HepG2 (cell line): ENCODE results near the gene LGI4. TPM values are rescaled to one million over a fixed set of nuclear protein-coding genes. Genes with fewer than 3 reads are reported as not detected.
A peak's percentile ranks its signal among the peaks of the same experiment; 100 is the strongest.

ENCODE experiments used
- ATAC-seq: fragments of 200-7000 bp; cut with Tn5 transposase; 3 replicates; pipeline ENCODE4 v1.9.1; 2020; ENCODE audit warnings: mild to moderate bottlenecking, moderate library complexity
- BruUV-seq: library from RNA; stranded (reverse); fragments of 400-500 nt; replicated peaks from 2 replicates; lab custom pipeline; 2021; lab: Mats Ljungman, UMichigan
- CTCF ChIA-PET: fragments of 300-600 bp; formaldehyde crosslinking; extraction: SDS; loops from one replicate; lab custom pipeline; 2021; ENCODE audit warnings: low total read pairs, inconsistent platforms, low intra/inter-chr PET ratio; lab: Yijun Ruan, JAX
- POLR2A ChIA-PET: fragments of 350-600 bp; sonication (Branson Sonifier 250); formaldehyde crosslinking; loops from one replicate; lab custom pipeline; 2020; ENCODE audit warnings: antibody characterized with exemption, inconsistent platforms; lab: Yijun Ruan, JAX
- DNase-seq: peaks from one replicate; pipeline ENCODE4 v3.0.0-alpha.2; 2015; ENCODE audit warnings: low spot score
- FAIRE-seq: peaks from 3 replicates; lab custom pipeline; 2011; peaks lifted over from hg19 to GRCh38; lab: Jason Lieb, UNC
- H2AFZ ChIP-seq: one replicate; pipeline ENCODE4 v1.6.1; 2011; ENCODE audit warnings: low read length, inconsistent platforms
- H3K27ac ChIP-seq: fragments of 300-600 bp; 3 replicates; pipeline ENCODE4 v1.8.0; 2011; ENCODE audit warnings: mixed run types, mild to moderate bottlenecking, mixed read lengths, low read length, inconsistent platforms; ENCODE audit not compliant: insufficient read depth; ENCODE audit errors: extremely low read length
- H3K27me3 ChIP-seq, 2 experiments: fragments of 200-600 bp in 1 of 2; 2 replicates in 1 of 2; 3 replicates in 1 of 2; pipeline versions ENCODE4 v1.6.0 to v1.8.0; 2011; ENCODE audit warnings: low read length in 2 of 2, mild to moderate bottlenecking in 2 of 2, moderate library complexity in 2 of 2, inconsistent platforms in 1 of 2; ENCODE audit not compliant: insufficient read depth in 2 of 2, control insufficient read depth in 1 of 2
- H3K36me3 ChIP-seq, 2 experiments: fragments of 200-600 bp in 1 of 2; replicated peaks in 1 of 2; 2 replicates in 1 of 2; 3 replicates in 1 of 2; pipeline versions ENCODE4 v1.5.1 to v1.8.0; 2011; ENCODE audit warnings: low read length in 2 of 2, inconsistent platforms in 1 of 2; ENCODE audit not compliant: insufficient read depth in 2 of 2, control insufficient read depth in 1 of 2
- H3K4me1 ChIP-seq: 2 replicates; pipeline ENCODE4 v1.5.1; 2012; ENCODE audit warnings: low read length, inconsistent platforms; ENCODE audit not compliant: insufficient read depth
- H3K4me2 ChIP-seq: 2 replicates; pipeline ENCODE4 v1.6.0; 2011; ENCODE audit warnings: low read depth, low read length, inconsistent platforms
- H3K4me3 ChIP-seq, 3 experiments: fragments of 200-600 bp in 1 of 3; sonication (generic), shearing (Covaris generic) in 1 of 3; replicated peaks in 1 of 3; 2 replicates each; pipeline ENCODE4 v1.5.1; 2011 to 2016; ENCODE audit warnings: low read length in 3 of 3, inconsistent platforms in 2 of 3, low read depth in 2 of 3, mild to moderate bottlenecking in 2 of 3, control low read depth in 1 of 3, mixed read lengths in 1 of 3; ENCODE audit not compliant: insufficient read depth in 1 of 3
- H3K79me2 ChIP-seq: one replicate; pipeline ENCODE4 v1.6.1; 2011; ENCODE audit warnings: low read length, inconsistent platforms; ENCODE audit not compliant: insufficient read depth
- H3K9ac ChIP-seq: 2 replicates; pipeline ENCODE4 v1.6.0; 2011; ENCODE audit warnings: mild to moderate bottlenecking, low read depth, low read length, inconsistent platforms; ENCODE audit not compliant: insufficient read depth
- H3K9me3 ChIP-seq: 2 replicates; pipeline ENCODE4 v1.5.1; 2012; ENCODE audit warnings: mild to moderate bottlenecking, low read length
- H4K20me1 ChIP-seq: 2 replicates; pipeline ENCODE4 v1.6.0; 2011; ENCODE audit warnings: inconsistent platforms, mild to moderate bottlenecking, low read length, moderate library complexity; ENCODE audit not compliant: insufficient read depth
- ATF7 ChIP-seq, 2 experiments: fragments of 450-650 bp in 1 of 2; sonication (generic) in 1 of 2; formaldehyde crosslinking in 1 of 2; IDR thresholded peaks; 2 replicates each; pipeline versions ENCODE4 v1.4.0 to v1.6.1; 2016 to 2020; ENCODE audit warnings: antibody characterized with exemption in 1 of 2, mild to moderate bottlenecking in 1 of 2, missing genetic modification reagents in 1 of 2
- CEBPB ChIP-seq: IDR thresholded peaks from 2 replicates; pipeline ENCODE4 v1.6.1; 2011; ENCODE audit warnings: low read depth, low read length, improper control_type of control experiment, borderline replicate concordance
- CEBPG ChIP-seq: IDR thresholded peaks from 2 replicates; pipeline ENCODE4 v1.6.1; 2016
- DNMT1 ChIP-seq: sonication (generic); formaldehyde crosslinking; IDR thresholded peaks from 2 replicates; pipeline ENCODE4 v1.5.1; 2020; ENCODE audit warnings: mild to moderate bottlenecking, missing genetic modification reagents
- FOXP1 ChIP-seq, 2 experiments: fragments of 450-650 bp in 1 of 2; IDR thresholded peaks; 2 replicates each; pipeline ENCODE4 v1.6.1; 2017 to 2018; ENCODE audit warnings: antibody characterized with exemption in 1 of 2
- HMG20B ChIP-seq: conservative IDR thresholded peaks from 2 replicates; pipeline ENCODE4 v1.6.1; 2016; ENCODE audit warnings: missing genetic modification reagents, missing compliant biosample characterization
- KDM3A ChIP-seq: IDR thresholded peaks from 2 replicates; pipeline ENCODE4 v1.6.1; 2018; ENCODE audit warnings: low read depth, missing compliant biosample characterization
- NR2F6 ChIP-seq, 2 experiments: IDR thresholded peaks; 2 replicates each; pipeline ENCODE4 v1.6.1; 2016; ENCODE audit warnings: antibody characterized with exemption in 1 of 2, mild to moderate bottlenecking in 1 of 2
- RELA ChIP-seq: sonication (generic); formaldehyde crosslinking; IDR thresholded peaks from 2 replicates; pipeline ENCODE4 v1.4.0; 2020; ENCODE audit warnings: missing genetic modification reagents
- ZBTB34 ChIP-seq: sonication (generic); formaldehyde crosslinking; IDR thresholded peaks from 2 replicates; pipeline ENCODE4 v1.8.0; 2022; ENCODE audit warnings: mild to moderate bottlenecking, missing genetic modification reagents
- ZHX2 ChIP-seq, 2 experiments: sonication (generic) in 1 of 2; formaldehyde crosslinking in 1 of 2; IDR thresholded peaks; 2 replicates each; pipeline versions ENCODE4 v1.6.1 to v1.9.0; 2014 to 2022; ENCODE audit warnings: antibody characterized with exemption in 1 of 2, borderline replicate concordance in 1 of 2, inconsistent platforms in 1 of 2, low read depth in 1 of 2, missing genetic modification reagents in 1 of 2
- ZMYM4 ChIP-seq: sonication (generic); formaldehyde crosslinking; IDR thresholded peaks from 2 replicates; pipeline ENCODE4 v1.8.1; 2023; ENCODE audit warnings: mild to moderate bottlenecking, missing genetic modification reagents
- ZNF362 ChIP-seq: sonication (generic); formaldehyde crosslinking; IDR thresholded peaks from 2 replicates; pipeline ENCODE4 v1.4.0; 2020; ENCODE audit warnings: missing genetic modification reagents, mild to moderate bottlenecking, borderline replicate concordance
- ZSCAN5A ChIP-seq: sonication (generic); formaldehyde crosslinking; IDR thresholded peaks from 2 replicates; pipeline ENCODE4 v1.8.0; 2022; ENCODE audit warnings: mild to moderate bottlenecking, missing genetic modification reagents, borderline replicate concordance
- WGBS: methylation state at CpG from one replicate; pipeline ENCODE4 v1.1.6; 2017; ENCODE audit warnings: low lambda C conversion rate; 5-methylcytosine and 5-hydroxymethylcytosine counted together
- in situ Hi-C: cut with HindIII; loops from 2 replicates; pipeline ENCODE4 v1.10.0; 2017; ENCODE audit warnings: low pct_unique_long_range_greater_than_20kb; ENCODE audit not compliant: extremely low pct_ligation_motif_present
- intact Hi-C: fragments of 100-400 bp; cut with micrococcal nuclease; formaldehyde crosslinking; loops from one replicate; pipeline ENCODE4 v1.10.0; 2022; ENCODE audit not compliant: unreplicated experiment
- polyA plus RNA-seq, 8 experiments: library from polyadenylated mRNA; depleted of rRNA in 3 of 8; stranded (reverse) in 7 of 8; unstranded in 1 of 8; fragments of >200 nt; fragmentation: Illumina TruSeq in 4 of 8; extraction: Trizol in 4 of 8; gene quantifications; 2 replicates each; pipeline versions ENCODE4 v1.2.1 to v1.2.3, GENCODE V29; 2011 to 2016; ENCODE audit warnings: low read depth in 4 of 8, missing spikeins in 1 of 8, mixed read lengths in 1 of 8; ENCODE audit not compliant: insufficient read depth in 1 of 8
- total RNA-seq, 5 experiments: library from RNA; depleted of rRNA; stranded (reverse); fragments of >200 nt; fragmentation: Illumina TruSeq; extraction: Trizol; gene quantifications; 2 replicates each; pipeline ENCODE4 v1.2.3, GENCODE V29; 2016; ENCODE audit warnings: low read depth in 1 of 5

Gene LGI4
- total and polyA plus RNA-seq, 2 of the 13 experiments (the other 11 are each of a cell fraction or from before 2014, with no cell fraction given), result 2.8 TPM; not detected in 1

- FAIRE-seq (no peak), ATAC-seq (no peak), DNase-seq (no peak)
- Histone ChIP-seq H3K27ac (no peak overlapping the region), H3K4me1 (peaks cover 94% of the 10 kb centered on the region), H2AFZ (no peak overlapping the region), H3K4me2 (no peak overlapping the region), H3K79me2 (no peaks in the 10 kb centered on the region), H3K4me3 (no peak overlapping the region), H3K9ac (no peak overlapping the region), H3K27me3 (0 out of 5 replicates have a peak, but pooled peaks cover 0 to 6% of the 10 kb centered on the region in 2 experiments), H3K9me3 (no peaks in the 10 kb centered on the region), H4K20me1 (no peaks in the 10 kb centered on the region), H3K36me3 (no peaks in the 10 kb centered on the region)
- ChIA-PET POLR2A (no interaction called here), CTCF (no interaction called here)
- in situ Hi-C loops (no loop called here), intact Hi-C loops (no loop called here)
- BruUV-seq, result no TSS peak
- WGBS, result 83% methylated on average over 9 of the region's 9 CpGs
- no peak for TF ChIP-seq FOXP1 (IDR thresholded peaks at IDR 0.05)
- TF ChIP-seq FOXP1 (CRISPR knock-in tag; IDR thresholded peaks at IDR 0.05), result peak; percentile 65; the same call in 1 of the 2 replicates
- 0 out of 2 replicates have a peak, but pooled peaks have one; percentile 21 for TF ChIP-seq CEBPG (CRISPR knock-in tag)
- no peak for TF ChIP-seq ZSCAN5A (CRISPR knock-in tag)
- TF ChIP-seq ZBTB34 (CRISPR knock-in tag), result no peak
- no peak for TF ChIP-seq RELA (CRISPR knock-in tag)
- TF ChIP-seq KDM3A, result no peak
- TF ChIP-seq DNMT1 (CRISPR knock-in tag), result no peak
- TF ChIP-seq HMG20B (CRISPR knock-in tag), result no peak
- TF ChIP-seq ZMYM4 (CRISPR knock-in tag), result no peak
- TF ChIP-seq ZNF362 (CRISPR knock-in tag), result no peak
- no peak for TF ChIP-seq ZHX2 (IDR thresholded peaks at IDR 0.05; ENCODE audit: low read depth)
- no peak for TF ChIP-seq ZHX2 (CRISPR knock-in tag; IDR thresholded peaks at IDR 0.05; ENCODE audit: borderline replicate concordance)
- TF ChIP-seq CEBPB, result peak; percentile 56
- peak; percentile 27; the same call in 1 of the 2 replicates for TF ChIP-seq NR2F6 (IDR thresholded peaks at IDR 0.05)
- 0 out of 2 replicates have a peak, but pooled peaks have one; percentile 43 for TF ChIP-seq NR2F6 (CRISPR knock-in tag; IDR thresholded peaks at IDR 0.05)
- TF ChIP-seq ATF7 (IDR thresholded peaks at IDR 0.05), result no peak
- no peak for TF ChIP-seq ATF7 (CRISPR knock-in tag; IDR thresholded peaks at IDR 0.05)
Measured at GRCh38 chr19:35119578-35120155, 15.2 kb downstream of the LGI4 start.
